HepG2 (cell line): ENCODE data around the gene TAMALIN. TPM values are rescaled to one million over a fixed set of nuclear protein-coding genes. Genes with fewer than 3 reads are reported as not detected.

Experiments used
- HDAC2 ChIP-seq: sonication (generic); formaldehyde crosslinking; IDR thresholded peaks from 2 replicates; pipeline ENCODE4 v1.4.0; 2020; ENCODE audit warnings: missing genetic modification reagents
- MAZ ChIP-seq, 2 experiments: sonication (generic) in 1 of 2; formaldehyde crosslinking in 1 of 2; IDR thresholded peaks; 2 replicates each; pipeline versions ENCODE4 v1.5.0 to v1.6.1; 2012 to 2020; ENCODE audit warnings: low read depth in 2 of 2, mild to moderate bottlenecking in 2 of 2, borderline replicate concordance in 1 of 2, improper control_type of control experiment in 1 of 2, low read length in 1 of 2, missing genetic modification reagents in 1 of 2, moderate library complexity in 1 of 2
- MTF1 ChIP-seq: sonication (generic); formaldehyde crosslinking; IDR thresholded peaks from 2 replicates; pipeline ENCODE4 v1.5.0; 2020; ENCODE audit warnings: missing genetic modification reagents
- ONECUT2 ChIP-seq: sonication (generic); formaldehyde crosslinking; IDR thresholded peaks from 2 replicates; pipeline ENCODE4 v1.4.0; 2020; ENCODE audit warnings: missing genetic modification reagents
- ZBED4 ChIP-seq: sonication (generic); formaldehyde crosslinking; IDR thresholded peaks from 2 replicates; pipeline ENCODE4 v1.4.0; 2020; ENCODE audit warnings: missing genetic modification reagents, borderline replicate concordance
- ZNF576 ChIP-seq: sonication (generic); formaldehyde crosslinking; IDR thresholded peaks from 2 replicates; pipeline ENCODE4 v1.4.0; 2020; ENCODE audit warnings: mild to moderate bottlenecking, missing genetic modification reagents
- ZNF672 ChIP-seq: sonication (generic); formaldehyde crosslinking; IDR thresholded peaks from 2 replicates; pipeline ENCODE4 v1.8.1; 2022; ENCODE audit warnings: missing genetic modification reagents
- ZNF687 ChIP-seq: sonication (generic); formaldehyde crosslinking; IDR thresholded peaks from 2 replicates; pipeline ENCODE4 v1.5.1; 2020; ENCODE audit warnings: mild to moderate bottlenecking, missing genetic modification reagents, moderate library complexity
- ZNF749 ChIP-seq: sonication (generic); formaldehyde crosslinking; IDR thresholded peaks from 2 replicates; pipeline ENCODE4 v1.8.0; 2022; ENCODE audit warnings: mild to moderate bottlenecking, missing genetic modification reagents, moderate library complexity, borderline replicate concordance
- polyA plus RNA-seq, 8 experiments: library from polyadenylated mRNA; depleted of rRNA in 3 of 8; stranded (reverse) in 7 of 8; unstranded in 1 of 8; fragments of >200 nt; fragmentation: Illumina TruSeq in 4 of 8; extraction: Trizol in 4 of 8; gene quantifications; 2 replicates each; pipeline versions ENCODE4 v1.2.1 to v1.2.3, GENCODE V29; 2011 to 2016; ENCODE audit warnings: low read depth in 4 of 8, missing spikeins in 1 of 8, mixed read lengths in 1 of 8; ENCODE audit not compliant: insufficient read depth in 1 of 8
- total RNA-seq, 5 experiments: library from RNA; depleted of rRNA; stranded (reverse); fragments of >200 nt; fragmentation: Illumina TruSeq; extraction: Trizol; gene quantifications; 2 replicates each; pipeline ENCODE4 v1.2.3, GENCODE V29; 2016; ENCODE audit warnings: low read depth in 1 of 5
- TF ChIP-seq, protein P1 (sequence below): sonication (generic); formaldehyde crosslinking; IDR thresholded peaks from 2 replicates; pipeline ENCODE4 v1.4.0; 2020; ENCODE audit warnings: missing genetic modification reagents
- TF ChIP-seq, protein P2 (sequence below): sonication (generic); formaldehyde crosslinking; IDR thresholded peaks from 2 replicates; pipeline ENCODE4 v1.8.0; 2022; ENCODE audit warnings: missing genetic modification reagents, low read depth, mild to moderate bottlenecking, borderline replicate concordance
- TF ChIP-seq, protein P3 (sequence below): sonication (generic); formaldehyde crosslinking; IDR thresholded peaks from 2 replicates; pipeline ENCODE4 v1.4.0; 2020; ENCODE audit warnings: missing genetic modification reagents, low read depth, mild to moderate bottlenecking, borderline replicate concordance
- TF ChIP-seq, protein P4 (sequence below): sonication (generic); formaldehyde crosslinking; IDR thresholded peaks from 2 replicates; pipeline ENCODE4 v1.8.1; 2023; ENCODE audit warnings: mild to moderate bottlenecking, inconsistent platforms, moderate library complexity, missing genetic modification reagents, borderline replicate concordance

Gene TAMALIN
- total and polyA plus RNA-seq, 2 of the 13 experiments (the other 11 are each of a cell fraction or from before 2014, with no cell fraction given), result 2.9 to 10.9 TPM

DNA sequence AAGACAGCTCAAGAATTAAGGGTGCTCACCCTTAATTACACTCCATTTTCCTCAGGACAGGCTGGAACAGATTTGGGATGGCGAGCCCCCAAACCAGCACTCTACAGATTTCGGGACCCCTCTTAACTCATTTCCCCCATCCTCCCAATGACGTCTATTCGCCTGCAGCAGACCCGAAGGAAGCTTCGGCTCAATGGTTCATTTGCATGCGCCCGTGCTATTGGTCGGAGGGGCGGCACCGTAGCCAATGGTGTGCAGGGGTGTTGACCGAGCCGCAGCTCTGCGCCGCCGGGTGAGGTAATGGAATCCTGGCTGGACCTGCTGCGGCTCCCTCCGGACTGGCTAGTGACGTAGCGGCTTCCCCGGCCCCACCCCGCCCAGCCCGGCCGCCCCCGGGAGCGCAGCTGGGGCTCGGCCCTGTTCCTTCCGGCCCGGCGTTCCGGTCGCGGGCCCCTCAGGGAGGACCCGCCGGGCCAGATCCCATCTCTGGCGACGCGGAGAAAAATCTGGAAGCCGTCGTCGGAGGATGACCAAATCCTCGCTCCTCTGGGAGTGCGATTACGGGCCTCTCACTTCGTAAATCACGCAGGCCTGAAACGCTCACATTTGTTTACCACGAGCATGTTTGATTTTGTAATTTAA, 26.2 kb downstream of the TAMALIN start (continued):
- TF ChIP-seq, protein P1, sequence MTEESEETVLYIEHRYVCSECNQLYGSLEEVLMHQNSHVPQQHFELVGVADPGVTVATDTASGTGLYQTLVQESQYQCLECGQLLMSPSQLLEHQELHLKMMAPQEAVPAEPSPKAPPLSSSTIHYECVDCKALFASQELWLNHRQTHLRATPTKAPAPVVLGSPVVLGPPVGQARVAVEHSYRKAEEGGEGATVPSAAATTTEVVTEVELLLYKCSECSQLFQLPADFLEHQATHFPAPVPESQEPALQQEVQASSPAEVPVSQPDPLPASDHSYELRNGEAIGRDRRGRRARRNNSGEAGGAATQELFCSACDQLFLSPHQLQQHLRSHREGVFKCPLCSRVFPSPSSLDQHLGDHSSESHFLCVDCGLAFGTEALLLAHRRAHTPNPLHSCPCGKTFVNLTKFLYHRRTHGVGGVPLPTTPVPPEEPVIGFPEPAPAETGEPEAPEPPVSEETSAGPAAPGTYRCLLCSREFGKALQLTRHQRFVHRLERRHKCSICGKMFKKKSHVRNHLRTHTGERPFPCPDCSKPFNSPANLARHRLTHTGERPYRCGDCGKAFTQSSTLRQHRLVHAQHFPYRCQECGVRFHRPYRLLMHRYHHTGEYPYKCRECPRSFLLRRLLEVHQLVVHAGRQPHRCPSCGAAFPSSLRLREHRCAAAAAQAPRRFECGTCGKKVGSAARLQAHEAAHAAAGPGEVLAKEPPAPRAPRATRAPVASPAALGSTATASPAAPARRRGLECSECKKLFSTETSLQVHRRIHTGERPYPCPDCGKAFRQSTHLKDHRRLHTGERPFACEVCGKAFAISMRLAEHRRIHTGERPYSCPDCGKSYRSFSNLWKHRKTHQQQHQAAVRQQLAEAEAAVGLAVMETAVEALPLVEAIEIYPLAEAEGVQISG (CRISPR knock-in tag), result peak; percentile 82
- no peak for TF ChIP-seq ZNF576
- TF ChIP-seq ONECUT2 (CRISPR knock-in tag), result 0 out of 2 replicates have a peak, but pooled peaks have one; percentile 15
- TF ChIP-seq MAZ (IDR thresholded peaks at IDR 0.05; ENCODE audit: borderline replicate concordance, low read depth, low read length), result no peak
- peak; percentile 66 for TF ChIP-seq MAZ (CRISPR knock-in tag; IDR thresholded peaks at IDR 0.05; ENCODE audit: low read depth)
- no peak for TF ChIP-seq MTF1 (CRISPR knock-in tag)
- TF ChIP-seq ZNF672 (CRISPR knock-in tag), result no peak
- peak; percentile 83; the same call in 1 of the 2 replicates for TF ChIP-seq ZBED4 (CRISPR knock-in tag)
- no peak for TF ChIP-seq HDAC2 (CRISPR knock-in tag)
- TF ChIP-seq, protein P2, sequence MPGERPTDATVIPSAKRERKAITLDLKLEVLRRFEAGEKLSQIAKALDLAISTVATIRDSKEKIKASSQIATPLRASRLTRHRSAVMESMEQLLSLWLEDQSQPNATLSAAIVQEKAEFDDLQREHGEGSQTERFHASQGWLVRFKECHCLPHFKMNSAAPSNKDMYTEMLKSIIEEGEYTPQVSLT (CRISPR knock-in tag), result no peak
- TF ChIP-seq, protein P3, sequence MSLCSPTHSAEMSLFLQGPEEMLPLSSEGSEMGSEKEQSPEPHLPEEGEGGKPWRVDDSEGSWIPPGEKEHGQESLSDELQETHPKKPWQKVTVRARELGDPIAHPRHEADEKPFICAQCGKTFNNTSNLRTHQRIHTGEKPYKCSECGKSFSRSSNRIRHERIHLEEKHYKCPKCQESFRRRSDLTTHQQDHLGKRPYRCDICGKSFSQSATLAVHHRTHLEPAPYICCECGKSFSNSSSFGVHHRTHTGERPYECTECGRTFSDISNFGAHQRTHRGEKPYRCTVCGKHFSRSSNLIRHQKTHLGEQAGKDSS (CRISPR knock-in tag), result no peak
- no peak for TF ChIP-seq ZNF749 (CRISPR knock-in tag)
- peak; percentile 88 for TF ChIP-seq ZNF687 (CRISPR knock-in tag)
- TF ChIP-seq, protein P4, sequence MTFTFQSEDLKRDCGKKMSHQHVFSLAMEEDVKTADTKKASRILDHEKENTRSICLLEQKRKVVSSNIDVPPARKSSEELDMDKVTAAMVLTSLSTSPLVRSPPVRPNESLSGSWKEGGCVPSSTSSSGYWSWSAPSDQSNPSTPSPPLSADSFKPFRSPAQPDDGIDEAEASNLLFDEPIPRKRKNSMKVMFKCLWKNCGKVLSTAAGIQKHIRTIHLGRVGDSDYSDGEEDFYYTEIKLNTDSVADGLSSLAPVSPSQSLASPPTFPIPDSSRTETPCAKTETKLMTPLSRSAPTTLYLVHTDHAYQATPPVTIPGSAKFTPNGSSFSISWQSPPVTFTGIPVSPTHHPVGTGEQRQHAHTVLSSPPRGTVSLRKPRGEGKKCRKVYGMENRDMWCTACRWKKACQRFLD (CRISPR knock-in tag), result no peak
